T-cell (primary cell): ENCODE results near the gene ZNF776. TPM values are rescaled to one million over a fixed set of nuclear protein-coding genes. Genes with fewer than 3 reads are reported as not detected.

Source experiments
- ATAC-seq, 4 experiments: fragments of 200-7000 bp in 3 of 4; fragments of 150-1000 bp in 1 of 4; cut with Tn5 transposase; replicated peaks in 1 of 4; 1 replicate in 3 of 4; 2 replicates in 1 of 4; pipeline ENCODE4 v1.10.0; 2021; ENCODE audit warnings: moderate library complexity in 3 of 4, mild to moderate bottlenecking in 2 of 4, moderate number of reproducible peaks in 1 of 4
- CTCF ChIA-PET, 2 donors: fragments of 300-600 bp; sonication (Branson Sonifier 250); formaldehyde crosslinking; loops; one replicate each; lab custom pipeline; 2022; ENCODE audit warnings: antibody characterized with exemption in 2 of 2; lab: Charles Lee
- POLR2A ChIA-PET, 2 donors: fragments of 300-600 bp; sonication (Branson Sonifier 250); formaldehyde crosslinking; loops; one replicate each; lab custom pipeline; 2022; ENCODE audit warnings: antibody characterized with exemption in 2 of 2; lab: Charles Lee
- DNase-seq, 35 experiments: peaks; one replicate each; pipeline versions ENCODE4 v3.0.0 to v3.0.0-alpha.2; 2013 to 2023
- H3K27ac ChIP-seq: one replicate; pipeline ENCODE4 v1.5.1; 2013; ENCODE audit warnings: low read length
- H3K27me3 ChIP-seq, 2 experiments: replicated peaks in 1 of 2; 1 replicate in 1 of 2; 2 replicates in 1 of 2; pipeline versions ENCODE4 v1.6.1 to v1.7.0; 2013; ENCODE audit warnings: low read length in 1 of 2, mixed read lengths in 1 of 2; ENCODE audit not compliant: control insufficient read depth in 2 of 2, insufficient read depth in 2 of 2; ENCODE audit errors: extremely low read depth in 1 of 2
- H3K36me3 ChIP-seq, 2 donors: 1 replicate in 1 of 2; 2 replicates in 1 of 2; pipeline versions ENCODE4 v1.6.1 to v1.7.0; 2013; ENCODE audit warnings: low read length in 1 of 2; ENCODE audit not compliant: control insufficient read depth in 2 of 2, insufficient read depth in 1 of 2; ENCODE audit errors: extremely low read depth in 1 of 2
- H3K4me1 ChIP-seq, 2 experiments: 1 replicate in 1 of 2; 2 replicates in 1 of 2; pipeline versions ENCODE4 v1.6.1 to v1.7.0; 2013; ENCODE audit warnings: low read length in 2 of 2, mixed read lengths in 1 of 2; ENCODE audit not compliant: insufficient read depth in 2 of 2, control insufficient read depth in 1 of 2; ENCODE audit errors: extremely low read depth in 1 of 2
- H3K4me3 ChIP-seq, 2 donors: 1 replicate in 1 of 2; 2 replicates in 1 of 2; pipeline versions ENCODE4 v1.5.1 to v1.7.0; 2013; ENCODE audit warnings: mild to moderate bottlenecking in 2 of 2, low read length in 1 of 2, moderate library complexity in 1 of 2; ENCODE audit not compliant: control insufficient read depth in 1 of 2; ENCODE audit errors: extremely low read depth in 1 of 2
- H3K9me3 ChIP-seq: 2 replicates; pipeline ENCODE4 v1.7.0; 2013
- H3K27ac Mint-ChIP-seq, 2 donors: one replicate each; pipeline ENCODE4 v1.8.0; 2020 to 2021; ENCODE audit warnings: mild to moderate bottlenecking in 2 of 2, mixed read lengths in 2 of 2
- H3K27me3 Mint-ChIP-seq, 2 donors: one replicate each; pipeline ENCODE4 v1.8.0; 2021 to 2022; ENCODE audit warnings: mixed read lengths in 2 of 2
- H3K36me3 Mint-ChIP-seq: one replicate; pipeline ENCODE4 v1.8.0; 2021; ENCODE audit warnings: mixed read lengths
- H3K4me1 Mint-ChIP-seq, 3 donors: one replicate each; pipeline ENCODE4 v1.8.0; 2020 to 2022; ENCODE audit warnings: mixed read lengths in 3 of 3, mild to moderate bottlenecking in 1 of 3
- H3K4me3 Mint-ChIP-seq, 3 donors: one replicate each; pipeline ENCODE4 v1.8.0; 2020 to 2022; ENCODE audit warnings: mild to moderate bottlenecking in 3 of 3, mixed read lengths in 3 of 3, moderate library complexity in 3 of 3
- H3K9me3 Mint-ChIP-seq, 3 donors: one replicate each; pipeline ENCODE4 v1.8.0; 2020 to 2022; ENCODE audit warnings: mixed read lengths in 3 of 3
- WGBS: methylation state at CpG from one replicate; pipeline ENCODE4 v1.1.5; 2013; ENCODE audit warnings: missing lambda C conversion rate; ENCODE audit not compliant: insufficient coverage; 5-methylcytosine and 5-hydroxymethylcytosine counted together
- total RNA-seq, 35 experiments: library from RNA in 6 of 35; stranded (reverse) in 6 of 35; fragments of 120-200 nt in 1 of 35; gene quantifications; one replicate each; pipeline versions ENCODE4 v1.2.1 to v1.2.4 and lab custom pipeline; 2013 to 2026

Gene ZNF776
- total RNA-seq, 5 donors from 2014 or later (not counting 1 experiment from before 2014, with no cell fraction given) = 14.3 to 36.5 (median 26.9) TPM

DNA sequence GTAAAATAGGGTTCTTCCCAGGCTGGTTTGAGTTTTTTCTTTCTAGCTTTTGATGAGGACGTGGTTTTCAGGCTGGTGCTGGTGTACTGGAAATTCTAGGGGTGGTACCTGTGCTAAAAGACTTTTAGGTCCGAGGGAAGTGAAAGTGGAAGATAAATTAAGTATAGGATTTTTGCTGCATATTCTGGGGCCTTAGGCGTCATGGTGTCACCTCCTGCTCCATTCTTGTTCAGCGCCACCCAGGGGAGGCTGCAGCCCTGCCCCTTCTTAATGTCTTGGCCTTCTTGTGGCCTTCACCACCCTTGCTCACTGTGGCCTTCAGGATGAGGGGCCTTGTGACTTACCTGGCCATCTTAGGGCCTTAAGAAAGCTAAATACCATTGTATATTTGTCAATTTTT lies 55.7 kb downstream of the ZNF776 start:
- Histone ChIP-seq H3K36me3 (peaks cover 0 to 8% of the 10 kb centered on the region in 2 donors), H3K4me3 (no peak overlapping the region), H3K4me1 (peaks cover 10 to 13% of the 10 kb centered on the region in 2 experiments), H3K27me3 (no peaks in the 10 kb centered on the region), H3K9me3 (no peaks in the 10 kb centered on the region), H3K27ac (no peak overlapping the region)
- ChIA-PET POLR2A (no interaction called here), CTCF (no interaction called here)
- Mint-ChIP-seq H3K27ac (no peak overlapping the region), H3K4me3 (no peak overlapping the region), H3K9me3 (peaks cover 0 to 5% (median 0%) of the 10 kb centered on the region in 3 donors), H3K36me3 (peaks cover 32% of the 10 kb centered on the region), H3K4me1 (peaks cover 22 to 30% (median 27%) of the 10 kb centered on the region in 3 donors), H3K27me3 (no peaks in the 10 kb centered on the region)
- ATAC-seq (no peak), DNase-seq (no peak)
- 64% methylated on average over 2 of the region's 4 CpGs for WGBS

DNA sequence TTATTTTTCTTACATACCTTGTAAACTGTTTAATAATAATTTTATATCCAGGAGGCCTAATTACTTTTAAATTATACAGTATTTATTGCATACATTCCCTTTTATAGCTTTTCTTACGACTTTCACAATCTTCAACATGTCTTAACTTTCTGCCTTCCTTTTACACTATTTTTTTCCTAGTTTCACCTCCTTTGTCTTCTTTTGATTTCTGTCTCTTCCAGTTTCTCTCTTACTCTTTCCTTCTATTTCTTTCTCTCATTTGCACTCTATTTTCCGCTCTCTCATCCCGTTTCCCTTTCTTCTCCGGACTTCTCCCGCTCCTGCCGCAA lies 56.6 kb downstream of the ZNF776 start:
- Histone ChIP-seq H3K27ac (no peak overlapping the region), H3K4me3 (peak overlapping the region; percentile 17 to 58), H3K27me3 (no peaks in the 10 kb centered on the region), H3K9me3 (no peaks in the 10 kb centered on the region), H3K36me3 (peaks cover 0 to 17% of the 10 kb centered on the region in 2 donors), H3K4me1 (peaks cover 10 to 13% of the 10 kb centered on the region in 2 experiments)
- CTCF ChIA-PET = no interaction called here
- no peak for DNase-seq
- H3K27me3 Mint-ChIP-seq = no peaks in the 10 kb centered on the region
- H3K4me1 Mint-ChIP-seq = peaks cover 23 to 30% (median 30%) of the 10 kb centered on the region in 3 donors
- ATAC-seq = no peak
- peaks cover 39% of the 10 kb centered on the region for H3K36me3 Mint-ChIP-seq
- H3K4me3 Mint-ChIP-seq = peak overlapping the region; percentile 66 to 85 (median 71)
- 59% methylated on average over 6 of the region's 6 CpGs for WGBS
- peak overlapping the region; percentile 53 to 74 for H3K27ac Mint-ChIP-seq
- H3K9me3 Mint-ChIP-seq = peaks cover 0 to 5% (median 0%) of the 10 kb centered on the region in 3 donors
- POLR2A ChIA-PET = no interaction called here

DNA sequence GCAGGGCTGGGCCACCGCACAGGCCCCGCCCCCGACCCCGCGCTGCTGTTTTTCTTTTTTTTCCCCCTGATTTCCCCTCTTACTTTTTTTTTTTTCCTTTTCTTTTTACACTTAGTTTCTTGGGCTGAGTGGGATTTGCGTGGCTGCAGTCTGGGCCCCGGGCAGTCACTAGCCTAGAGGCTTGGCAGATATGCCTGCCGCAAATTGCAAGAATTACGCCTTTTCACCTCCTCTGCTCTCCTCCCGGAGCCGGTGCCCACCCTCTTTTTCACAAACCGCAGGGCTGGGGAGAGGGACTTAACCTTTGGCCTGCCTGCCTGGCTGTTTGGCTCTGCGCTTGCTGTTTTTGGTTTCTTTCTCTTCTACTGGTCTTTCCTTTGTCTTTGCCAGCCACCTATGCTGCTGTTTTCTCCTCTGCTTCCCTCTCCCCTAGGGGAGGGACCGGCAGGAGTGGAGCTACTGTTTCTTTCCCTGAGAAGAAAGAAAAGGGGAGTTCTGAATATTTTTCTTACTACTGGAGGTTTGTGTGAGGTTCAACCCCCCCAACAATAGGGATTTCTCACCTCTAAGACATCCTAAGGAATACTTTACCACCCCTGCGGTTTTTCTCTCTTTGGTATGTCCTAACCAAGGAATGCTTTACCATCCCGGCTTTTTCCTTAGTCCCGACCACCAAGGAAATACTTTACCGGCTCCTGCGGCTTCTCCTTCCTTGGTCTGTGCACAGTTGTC lies 57.1 kb downstream of the ZNF776 start:
- H3K27me3 ChIP-seq = no peaks in the 10 kb centered on the region
- peaks cover 23 to 30% (median 30%) of the 10 kb centered on the region in 3 donors for H3K4me1 Mint-ChIP-seq
- H3K36me3 ChIP-seq = peaks cover 0 to 21% of the 10 kb centered on the region in 2 donors
- DNase-seq = peak in 1 of 35 experiments; percentile 16
- no peak overlapping the region for H3K27ac ChIP-seq
- peak overlapping the region; percentile 66 to 85 (median 71) for H3K4me3 Mint-ChIP-seq
- peaks cover 0 to 5% (median 0%) of the 10 kb centered on the region in 3 donors for H3K9me3 Mint-ChIP-seq
- H3K36me3 Mint-ChIP-seq = peaks cover 43% of the 10 kb centered on the region
- POLR2A ChIA-PET = no interaction called here
- CTCF ChIA-PET = interaction anchor here in 1 of 2 donors (0.5 kb wide), 1 partner anchor 19 kb away, joined by 3 read pairs; no protein-coding TSS in a partner anchor
- no peaks in the 10 kb centered on the region for H3K27me3 Mint-ChIP-seq
- peak overlapping the region; percentile 53 to 74 for H3K27ac Mint-ChIP-seq
- ATAC-seq = peak in 2 of 4 experiments; percentile 36 to 57
- H3K4me1 ChIP-seq = peaks cover 10 to 13% of the 10 kb centered on the region in 2 experiments
- WGBS = 77% methylated on average over 5 of the region's 19 CpGs
- peak overlapping the region; percentile 17 to 58 for H3K4me3 ChIP-seq
- H3K9me3 ChIP-seq = no peaks in the 10 kb centered on the region

DNA sequence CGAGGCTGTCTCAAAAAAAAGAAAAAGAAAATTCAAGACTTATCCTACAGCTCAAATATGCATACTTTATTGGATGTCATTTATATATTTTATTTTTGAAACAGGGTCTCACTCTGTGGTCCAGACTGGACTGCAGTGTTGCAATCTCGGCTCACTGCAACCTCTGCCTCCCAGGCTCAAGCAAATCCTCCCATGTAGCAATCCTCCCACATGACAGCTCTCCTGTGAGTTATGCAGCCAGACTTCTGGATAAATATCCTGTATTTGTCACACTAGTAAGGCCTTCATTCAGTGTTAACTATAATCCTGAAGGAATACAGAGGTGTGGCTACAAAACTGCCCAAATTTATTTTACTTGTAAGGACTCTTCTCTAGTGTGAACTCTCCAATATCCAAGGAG lies 60.9 kb downstream of the ZNF776 start:
- H3K36me3 ChIP-seq = peaks cover 0 to 34% of the 10 kb centered on the region in 2 donors
- Mint-ChIP-seq H3K4me1 (peaks cover 32 to 37% (median 36%) of the 10 kb centered on the region in 3 donors), H3K36me3 (peaks cover 47% of the 10 kb centered on the region), H3K27ac (no peak overlapping the region), H3K27me3 (no peaks in the 10 kb centered on the region), H3K4me3 (no peak overlapping the region), H3K9me3 (no peaks in the 10 kb centered on the region)
- CTCF ChIA-PET = no interaction called here
- 100% methylated on average over 1 of the region's 2 CpGs for WGBS
- H3K4me3 ChIP-seq = no peak overlapping the region
- H3K9me3 ChIP-seq = no peaks in the 10 kb centered on the region
- no peaks in the 10 kb centered on the region for H3K27me3 ChIP-seq
- POLR2A ChIA-PET = no interaction called here
- peaks cover 13 to 14% of the 10 kb centered on the region in 2 experiments for H3K4me1 ChIP-seq
- ATAC-seq = no peak
- no peak for DNase-seq
- H3K27ac ChIP-seq = no peak overlapping the region

Other genes with a start within 250 kb of the ZNF776 start
- gene ZNF773, start 246.9 kb upstream of the ZNF776 start, total RNA-seq = 10 to 100 TPM; 10.3 to 25.6 (median 18.7) TPM
- 10 to 100 TPM in 4 of 5 donors, 1 to 10 TPM in 1; 9.0 to 17.4 (median 16.0) TPM for gene ZNF549, start 219.5 kb upstream of the ZNF776 start, total RNA-seq
- gene ZNF550, start 187.0 kb upstream of the ZNF776 start, total RNA-seq = 10 to 100 TPM; 16.9 to 47.4 (median 45.1) TPM
- gene ZNF416, start 167.9 kb upstream of the ZNF776 start, total RNA-seq = 10 to 100 TPM in 3 of 5 donors, 1 to 10 TPM in 2; 5.6 to 11.1 (median 10.0) TPM
- gene ZIK1, start 162.7 kb upstream of the ZNF776 start, total RNA-seq = 10 to 100 TPM in 2 of 5 donors, 1 to 10 TPM in 3; 4.9 to 10.6 (median 8.2) TPM
- 1 to 10 TPM; 3.0 to 9.7 (median 9.2) TPM for gene ZNF530, start 146.9 kb upstream of the ZNF776 start, total RNA-seq
- 10 to 100 TPM; 16.4 to 31.0 (median 22.3) TPM for gene ZNF134, start 132.6 kb upstream of the ZNF776 start, total RNA-seq
- gene ZNF211, start 113.6 kb upstream of the ZNF776 start, total RNA-seq = 10 to 100 TPM; 30.7 to 40.5 (median 34.7) TPM
- not detected for gene ZSCAN4, start 77.9 kb upstream of the ZNF776 start, total RNA-seq
- 10 to 100 TPM; 10.4 to 18.6 (median 17.2) TPM for gene ZNF551, start 64.8 kb upstream of the ZNF776 start, total RNA-seq
- gene ZNF154, start 37.6 kb upstream of the ZNF776 start, total RNA-seq = 10 to 100 TPM in 2 of 5 donors, 1 to 10 TPM in 3; 6.3 to 16.2 (median 7.7) TPM
- 10 to 100 TPM; 15.2 to 32.8 (median 30.4) TPM for gene ZNF671, start 19.2 kb upstream of the ZNF776 start, total RNA-seq
- gene ZNF586, start 22.9 kb downstream of the ZNF776 start, total RNA-seq = 10 to 100 TPM; 34.0 to 46.9 (median 40.1) TPM
- 10 to 100 TPM; 12.7 to 18.9 (median 16.2) TPM for gene ZNF552, start 68.1 kb downstream of the ZNF776 start, total RNA-seq
- 10 to 100 TPM; 16.5 to 27.7 (median 22.8) TPM for gene ZNF587B, start 83.5 kb downstream of the ZNF776 start, total RNA-seq
- 10 to 100 TPM; 56.6 to 60.5 (median 56.8) TPM for gene ZNF587, start 103.0 kb downstream of the ZNF776 start, total RNA-seq
- 10 to 100 TPM; 22.1 to 38.8 (median 36.2) TPM for gene ZNF814, start 142.2 kb downstream of the ZNF776 start, total RNA-seq
- gene ZNF417, start 169.8 kb downstream of the ZNF776 start, total RNA-seq = 10 to 100 TPM; 23.6 to 39.7 (median 36.6) TPM
- gene ZNF418, start 188.6 kb downstream of the ZNF776 start, total RNA-seq = 1 to 10 TPM; 2.3 to 9.0 (median 6.3) TPM
- gene ZNF256, start 200.9 kb downstream of the ZNF776 start, total RNA-seq = 10 to 100 TPM in 4 of 5 donors, 1 to 10 TPM in 1; 9.7 to 13.6 (median 12.0) TPM
- 1 to 10 TPM in 2 of 5 donors, under 1 TPM in 3; 0.66 to 1.2 (median 0.93) TPM for gene C19orf18, start 227.7 kb downstream of the ZNF776 start, total RNA-seq